Endothelial cell of umbilical vein (primary cell): Measurements from ENCODE around the gene TBCD. TPM values are rescaled to one million over a fixed set of nuclear protein-coding genes. Genes with fewer than 3 reads are reported as not detected.

Source experiments
- BruUV-seq: library from RNA; stranded (reverse); fragments of 400-500 nt; replicated peaks from 2 replicates; lab custom pipeline; 2021; lab: Mats Ljungman, UMichigan
- CTCF ChIA-PET: fragments of 300-600, 350-600 bp; sonication (Branson Sonifier 250); formaldehyde crosslinking; loops from one replicate; lab custom pipeline; 2021; ENCODE audit warnings: antibody characterized with exemption, inconsistent platforms; lab: Charles Lee
- POLR2A ChIA-PET: fragments of 300-600, 350-600 bp; sonication (Branson Sonifier 250); formaldehyde crosslinking; loops from one replicate; lab custom pipeline; 2021; ENCODE audit warnings: antibody characterized with exemption, inconsistent platforms; lab: Charles Lee
- DNase-seq: peaks from one replicate; pipeline ENCODE4 v3.0.0-alpha.2; 2011; ENCODE audit warnings: low read depth, low spot score
- FAIRE-seq: peaks from 2 replicates; lab custom pipeline; 2011; peaks lifted over from hg19 to GRCh38; lab: Jason Lieb, UNC
- H2AFZ ChIP-seq: 2 replicates; pipeline ENCODE4 v1.6.0; 2012; ENCODE audit warnings: low read depth, low read length, control low read depth, inconsistent platforms
- H3K27ac ChIP-seq: 2 replicates; pipeline ENCODE4 v1.5.1; 2011; ENCODE audit warnings: low read depth, mild to moderate bottlenecking, control low read depth, low read length, moderate library complexity; ENCODE audit not compliant: insufficient read depth
- H3K27me3 ChIP-seq, 2 experiments: 2 replicates each; pipeline versions ENCODE4 v1.6.0 to v1.6.1; 2011; ENCODE audit warnings: low read length in 2 of 2, mixed read lengths in 1 of 2; ENCODE audit not compliant: control insufficient read depth in 2 of 2, insufficient read depth in 2 of 2
- H3K36me3 ChIP-seq, 2 experiments: 2 replicates in 1 of 2; 3 replicates in 1 of 2; pipeline ENCODE4 v1.5.1; 2011; ENCODE audit warnings: low read length in 2 of 2, mild to moderate bottlenecking in 1 of 2, moderate library complexity in 1 of 2; ENCODE audit not compliant: control insufficient read depth in 2 of 2, insufficient read depth in 2 of 2; ENCODE audit errors: extremely low read depth in 1 of 2
- H3K4me1 ChIP-seq: 3 replicates; pipeline ENCODE4 v1.5.1; 2011; ENCODE audit warnings: mild to moderate bottlenecking, low read length; ENCODE audit not compliant: control insufficient read depth, insufficient read depth; ENCODE audit errors: extremely low read depth
- H3K4me2 ChIP-seq: 2 replicates; pipeline ENCODE4 v1.6.1; 2011; ENCODE audit warnings: low read length, control low read depth, mixed read lengths; ENCODE audit not compliant: insufficient read depth
- H3K4me3 ChIP-seq, 3 experiments: fragments of 200-600 bp in 1 of 3; sonication (generic), shearing (Covaris generic) in 1 of 3; replicated peaks in 1 of 3; 2 replicates each; pipeline ENCODE4 v1.5.1; 2011 to 2016; ENCODE audit warnings: control low read depth in 3 of 3, low read length in 3 of 3, mild to moderate bottlenecking in 2 of 3, inconsistent platforms in 1 of 3, low read depth in 1 of 3, moderate library complexity in 1 of 3; ENCODE audit not compliant: insufficient read depth in 1 of 3
- H3K79me2 ChIP-seq: 2 replicates; pipeline ENCODE4 v1.6.0; 2012; ENCODE audit warnings: low read length, inconsistent platforms; ENCODE audit not compliant: control insufficient read depth, insufficient read depth
- H3K9ac ChIP-seq: replicated peaks from 2 replicates; pipeline ENCODE3; 2011; ENCODE audit warnings: low read length, control low read depth; ENCODE audit not compliant: insufficient read depth; ENCODE audit errors: extremely low read depth
- H3K9me1 ChIP-seq: replicated peaks from 3 replicates; pipeline ENCODE4 v1.6.0; 2011; ENCODE audit warnings: mild to moderate bottlenecking, low read length; ENCODE audit not compliant: control insufficient read depth, insufficient read depth; ENCODE audit errors: extremely low read depth
- H3K9me3 ChIP-seq: replicated peaks from 2 replicates; pipeline ENCODE4 v1.5.1; 2012; ENCODE audit warnings: low read length, inconsistent platforms; ENCODE audit not compliant: control insufficient read depth, insufficient read depth
- H4K20me1 ChIP-seq: replicated peaks from 2 replicates; pipeline ENCODE3; 2011; ENCODE audit warnings: mild to moderate bottlenecking, low read length; ENCODE audit not compliant: control insufficient read depth, insufficient read depth; ENCODE audit errors: extremely low read depth
- CTCF ChIP-seq, 2 donors: IDR thresholded peaks; 1 replicate in 1 of 2; 2 replicates in 1 of 2; pipeline ENCODE4 v1.5.1; 2011; ENCODE audit warnings: low read length in 2 of 2, mild to moderate bottlenecking in 2 of 2, moderate library complexity in 2 of 2, control low read depth in 1 of 2, inconsistent platforms in 1 of 2, low read depth in 1 of 2; ENCODE audit not compliant: insufficient read depth in 1 of 2; ENCODE audit errors: extremely low read depth in 1 of 2
- EZH2 ChIP-seq: IDR thresholded peaks from 2 replicates; pipeline ENCODE4 v1.6.1; 2012; ENCODE audit warnings: borderline replicate concordance, low read depth, mild to moderate bottlenecking, moderate library complexity, low read length, inconsistent platforms; ENCODE audit not compliant: severe bottlenecking
- FOS ChIP-seq: IDR thresholded peaks from 2 replicates; pipeline ENCODE4 v1.6.1; 2011; ENCODE audit warnings: mild to moderate bottlenecking, low read length, moderate library complexity, borderline replicate concordance; ENCODE audit not compliant: insufficient read depth
- GATA2 ChIP-seq: IDR thresholded peaks from 2 replicates; pipeline ENCODE4 v1.7.0; 2011; ENCODE audit warnings: low read depth, mild to moderate bottlenecking, moderate library complexity, mixed read lengths, low read length; ENCODE audit not compliant: insufficient read length, insufficient read depth
- JUN ChIP-seq: IDR thresholded peaks from 2 replicates; pipeline ENCODE4 v1.6.1; 2011; ENCODE audit warnings: borderline replicate concordance, low read depth; ENCODE audit not compliant: insufficient read length, insufficient read depth
- MAX ChIP-seq: IDR thresholded peaks from 2 replicates; pipeline ENCODE4 v1.6.1; 2011; ENCODE audit not compliant: insufficient read depth, insufficient read length
- MYC ChIP-seq: IDR thresholded peaks from one replicate; pipeline ENCODE4 v1.6.1; 2011; ENCODE audit warnings: mild to moderate bottlenecking, low read depth, low read length
- POLR2A ChIP-seq: IDR thresholded peaks from 2 replicates; pipeline ENCODE4 v1.6.1; 2012; ENCODE audit warnings: low read depth, mild to moderate bottlenecking, control low read depth, low read length
- POLR2AphosphoS5 ChIP-seq: IDR thresholded peaks from 2 replicates; pipeline ENCODE4 v1.6.1; 2012; ENCODE audit warnings: low read depth, mild to moderate bottlenecking, control low read depth, low read length, moderate library complexity; ENCODE audit not compliant: insufficient read depth
- dilution Hi-C: fragments of 300-500 bp; cut with MboI; formaldehyde crosslinking; loops from one replicate; pipeline ENCODE4 v1.15.0; 2019; ENCODE audit warnings: low sequenced_read_pairs; ENCODE audit not compliant: extremely low pct_ligation_motif_present
- intact Hi-C: fragments of 100-400 bp; cut with micrococcal nuclease; formaldehyde crosslinking; loops from one replicate; pipeline ENCODE4 v1.10.0; 2022
- polyA plus RNA-seq, 4 experiments: library from polyadenylated mRNA; depleted of rRNA in 3 of 4; stranded (reverse) in 3 of 4; unstranded in 1 of 4; fragments of >200 nt; gene quantifications; 2 replicates each; pipeline versions ENCODE4 v1.2.1 to v1.2.3, GENCODE V29; 2011 to 2012; ENCODE audit warnings: missing spikeins in 1 of 4
- total RNA-seq: library from RNA; stranded (reverse); gene quantifications from 2 replicates; pipeline ENCODE4 v1.2.3, GENCODE V29; 2021

The TBCD gene
- total and polyA plus RNA-seq, 2 donors (not counting 3 experiments of a cell fraction or from before 2014, with no cell fraction given): 121 to 145 TPM

- Histone ChIP-seq H3K4me2 (no peak overlapping the region), H3K27me3 (no peaks in the 10 kb centered on the region), H2AFZ (no peak overlapping the region), H3K9me1 (no peaks in the 10 kb centered on the region), H3K27ac (no peak overlapping the region), H4K20me1 (no peaks in the 10 kb centered on the region), H3K36me3 (peaks cover 0 to 2% of the 10 kb centered on the region in 2 experiments), H3K9ac (no peak overlapping the region), H3K79me2 (peaks cover 60% of the 10 kb centered on the region), H3K9me3 (no peaks in the 10 kb centered on the region), H3K4me3 (no peak overlapping the region), H3K4me1 (peaks cover 28% of the 10 kb centered on the region)
- TF ChIP-seq MYC (no peak), GATA2 (no peak), EZH2 (no peak), CTCF (IDR thresholded peaks at IDR 0.05; ENCODE audit: extremely low read depth in 1 of 2, insufficient read depth in 1 of 2, low read depth in 1 of 2, low read length in 2 of 2) (no peak), POLR2AphosphoS5 (no peak), JUN (no peak), MAX (no peak), POLR2A (no peak), FOS (no peak)
- CTCF ChIA-PET: interaction anchor here (0.7 to 3.1 kb wide), 2 partner anchors 11 to 18 kb away, joined by 3 to 13 read pairs; no protein-coding TSS in a partner anchor
- DNase-seq (no peak), FAIRE-seq (no peak)
- dilution Hi-C loops (no loop called here), intact Hi-C loops (no loop called here)
- BruUV-seq: no TSS peak
- POLR2A ChIA-PET: no interaction called here
Measured at GRCh38 chr17:82865274-82865673, 113.4 kb downstream of the TBCD start.
